Embryonic facial prominence (tissue), 1 donor: ENCODE measurements around the gene TIMP2.

Source experiments
- DNase-seq: peaks from one replicate; pipeline ENCODE4 v3.0.0-alpha.2; 2016; ENCODE audit errors: extremely low spot score

The TIMP2 gene

GRCh38 chr17:78838574-78839005 lies 86.6 kb downstream of the TIMP2 start:
- no peak for DNase-seq

- no peak for DNase-seq
These were observed 88.7 kb downstream of the TIMP2 start for GRCh38 chr17:78836420-78837021.

GRCh38 chr17:78834571-78834970 lies 90.6 kb downstream of the TIMP2 start:
- DNase-seq, result no peak

- DNase-seq, result no peak
These were observed 92.7 kb downstream of the TIMP2 start for GRCh38 chr17:78832541-78832810.

- DNase-seq, result no peak
These were observed 93.3 kb downstream of the TIMP2 start for GRCh38 chr17:78831688-78832540.

GRCh38 chr17:78829477-78829876 lies 95.7 kb downstream of the TIMP2 start:
- DNase-seq, result no peak

GRCh38 chr17:78828470-78829185 lies 96.6 kb downstream of the TIMP2 start:
- no peak for DNase-seq

- DNase-seq, result no peak
These were observed 98.2 kb downstream of the TIMP2 start for GRCh38 chr17:78826836-78827509.

- DNase-seq, result no peak
These were observed 98.8 kb downstream of the TIMP2 start for GRCh38 chr17:78826421-78826820.

- no peak for DNase-seq
These were observed 99.5 kb downstream of the TIMP2 start for GRCh38 chr17:78825696-78826095.

- DNase-seq, result no peak
These were observed 100.9 kb downstream of the TIMP2 start for GRCh38 chr17:78824240-78824639.

GRCh38 chr17:78823282-78824046 lies 101.7 kb downstream of the TIMP2 start:
- DNase-seq, result no peak

- no peak for DNase-seq
These were observed 102.6 kb downstream of the TIMP2 start for GRCh38 chr17:78822552-78822951.

- no peak for DNase-seq
These were observed 103.2 kb downstream of the TIMP2 start for GRCh38 chr17:78821961-78822360.

GRCh38 chr17:78820841-78821240 lies 104.3 kb downstream of the TIMP2 start:
- DNase-seq, result no peak

GRCh38 chr17:78819806-78820792 lies 105.1 kb downstream of the TIMP2 start:
- DNase-seq, result no peak

- no peak for DNase-seq
These were observed 105.8 kb downstream of the TIMP2 start for GRCh38 chr17:78819402-78819801.

- DNase-seq, result no peak
These were observed 106.3 kb downstream of the TIMP2 start for GRCh38 chr17:78818932-78819331.

- no peak for DNase-seq
These were observed 106.9 kb downstream of the TIMP2 start for GRCh38 chr17:78818152-78818846.

- no peak for DNase-seq
These were observed 108.1 kb downstream of the TIMP2 start for GRCh38 chr17:78817123-78817522.
